ENCODE data around the gene FBXO17. TPM values are rescaled to one million over a fixed set of nuclear protein-coding genes. Genes with fewer than 3 reads are reported as not detected.

FBXO17 gene, protein sequence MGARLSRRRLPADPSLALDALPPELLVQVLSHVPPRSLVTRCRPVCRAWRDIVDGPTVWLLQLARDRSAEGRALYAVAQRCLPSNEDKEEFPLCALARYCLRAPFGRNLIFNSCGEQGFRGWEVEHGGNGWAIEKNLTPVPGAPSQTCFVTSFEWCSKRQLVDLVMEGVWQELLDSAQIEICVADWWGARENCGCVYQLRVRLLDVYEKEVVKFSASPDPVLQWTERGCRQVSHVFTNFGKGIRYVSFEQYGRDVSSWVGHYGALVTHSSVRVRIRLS
- total RNA-seq, result 10 to 100 TPM; 29.6 to 31.7 TPM

DNA sequence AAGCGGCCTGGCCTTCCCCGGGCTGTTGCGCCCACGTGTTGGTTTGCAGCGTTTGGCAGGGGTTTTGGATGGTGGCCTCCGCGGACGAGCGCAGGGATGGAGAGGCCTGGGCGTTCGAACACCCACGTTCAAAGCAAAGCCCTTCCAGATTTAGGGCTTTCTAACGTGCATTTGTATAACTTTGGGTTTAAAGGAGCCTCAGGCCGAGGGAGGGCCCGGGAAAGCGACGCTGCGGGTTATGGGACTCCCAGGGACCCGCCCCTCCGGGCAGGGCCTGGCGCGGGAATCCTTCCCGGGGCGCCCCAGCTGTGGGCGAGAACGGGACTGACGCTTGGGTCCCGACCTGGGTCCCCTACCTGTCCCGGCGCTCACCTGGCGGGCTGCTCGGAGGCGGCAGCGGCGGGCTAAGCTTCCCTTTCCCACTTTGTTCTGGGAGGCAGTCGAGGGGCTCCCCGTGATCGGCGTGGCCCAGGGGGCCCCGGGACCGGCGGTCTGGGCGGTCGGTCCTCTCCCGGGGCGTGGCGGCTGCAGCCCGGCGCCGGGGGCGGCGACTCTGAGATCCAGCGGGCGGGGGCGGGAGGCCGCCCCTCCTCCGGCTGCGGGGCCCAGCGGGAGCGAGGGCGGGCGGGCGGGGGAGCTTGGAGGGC lies at the start of gene FBXO17:
Gene FBXO17 (minus strand): TSS at position 529 of the 647 bp plus-strand sequence. CDS start 25,423 bp downstream, outside the sequence.
- H3K27ac ChIP-seq, result peak within 1 kb of the TSS; percentile 84 to 91
- ATAC-seq (ENCODE audit: insufficient number of reproducible peaks, low FRiP score, low read depth) (no peak), DNase-seq (ENCODE audit: low spot score) (no peak)
- H3K9me3 ChIP-seq, result no peaks in the 10 kb centered on the region
- H3K4me3 ChIP-seq, result peak within 1 kb of the TSS; percentile 82
- H3K36me3 ChIP-seq, result no peaks in the 10 kb centered on the region
- H3K27me3 ChIP-seq (replicated peaks; ENCODE audit: insufficient read depth), result no peaks in the 10 kb centered on the region
- TF ChIP-seq, protein P1, sequence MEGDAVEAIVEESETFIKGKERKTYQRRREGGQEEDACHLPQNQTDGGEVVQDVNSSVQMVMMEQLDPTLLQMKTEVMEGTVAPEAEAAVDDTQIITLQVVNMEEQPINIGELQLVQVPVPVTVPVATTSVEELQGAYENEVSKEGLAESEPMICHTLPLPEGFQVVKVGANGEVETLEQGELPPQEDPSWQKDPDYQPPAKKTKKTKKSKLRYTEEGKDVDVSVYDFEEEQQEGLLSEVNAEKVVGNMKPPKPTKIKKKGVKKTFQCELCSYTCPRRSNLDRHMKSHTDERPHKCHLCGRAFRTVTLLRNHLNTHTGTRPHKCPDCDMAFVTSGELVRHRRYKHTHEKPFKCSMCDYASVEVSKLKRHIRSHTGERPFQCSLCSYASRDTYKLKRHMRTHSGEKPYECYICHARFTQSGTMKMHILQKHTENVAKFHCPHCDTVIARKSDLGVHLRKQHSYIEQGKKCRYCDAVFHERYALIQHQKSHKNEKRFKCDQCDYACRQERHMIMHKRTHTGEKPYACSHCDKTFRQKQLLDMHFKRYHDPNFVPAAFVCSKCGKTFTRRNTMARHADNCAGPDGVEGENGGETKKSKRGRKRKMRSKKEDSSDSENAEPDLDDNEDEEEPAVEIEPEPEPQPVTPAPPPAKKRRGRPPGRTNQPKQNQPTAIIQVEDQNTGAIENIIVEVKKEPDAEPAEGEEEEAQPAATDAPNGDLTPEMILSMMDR (IDR thresholded peaks at IDR 0.05), result no peak
- H3K4me1 ChIP-seq (ENCODE audit: control insufficient read depth in 1 of 2, low read depth in 2 of 2), result peaks cover 7 to 20% of the 10 kb centered on the region in 2 donors

DNA sequence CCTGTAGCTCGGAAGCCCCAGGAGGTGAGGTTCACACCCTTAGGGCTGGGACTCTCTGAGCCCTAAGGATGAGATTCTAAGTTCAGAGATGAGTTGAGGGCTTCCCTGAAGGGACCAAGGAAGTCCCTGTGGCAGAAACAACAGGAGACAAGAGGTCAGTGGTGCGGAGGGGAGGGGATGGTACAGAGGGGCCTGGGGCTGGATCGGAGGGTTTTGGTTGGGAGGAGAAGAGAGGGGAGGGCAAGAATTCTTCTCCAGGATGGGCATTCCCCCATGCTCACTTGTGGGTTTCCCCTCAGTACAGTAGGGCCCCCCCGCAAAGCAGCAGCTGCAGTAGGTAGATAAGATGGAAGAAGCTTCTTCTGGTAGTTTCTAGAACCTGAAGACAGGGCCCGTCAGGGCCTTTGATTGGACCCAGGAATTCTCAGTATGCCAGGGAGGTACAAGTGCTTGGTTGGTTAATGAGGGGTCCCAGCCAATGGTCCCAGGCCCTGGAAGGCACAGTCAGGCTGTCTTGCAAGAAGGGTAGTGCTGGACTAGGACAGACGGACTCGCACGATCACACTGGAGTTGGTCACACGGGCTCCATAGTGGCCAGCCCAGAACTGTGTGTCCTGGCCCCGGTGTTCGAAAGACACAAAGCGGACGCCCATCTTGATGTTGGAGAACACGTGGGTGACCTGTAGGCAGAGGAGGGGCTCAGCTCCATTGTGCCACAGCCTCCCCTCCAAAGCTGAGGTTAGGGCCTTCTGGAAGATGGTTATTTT lies 49.5 kb upstream of the FBXO17 start:
- H3K36me3 ChIP-seq, result peaks cover 10% of the 10 kb centered on the region
- TF ChIP-seq, protein P1 (IDR thresholded peaks at IDR 0.05), result no peak
- no peaks in the 10 kb centered on the region for H3K4me1 ChIP-seq (ENCODE audit: control insufficient read depth in 1 of 2, low read depth in 2 of 2)
- H3K27me3 ChIP-seq (replicated peaks; ENCODE audit: insufficient read depth), result no peaks in the 10 kb centered on the region
- no peak overlapping the region for H3K4me3 ChIP-seq
- H3K27ac ChIP-seq, result no peak overlapping the region
- DNase-seq (ENCODE audit: low spot score) (no peak), ATAC-seq (ENCODE audit: insufficient number of reproducible peaks, low FRiP score, low read depth) (no peak)
- no peaks in the 10 kb centered on the region for H3K9me3 ChIP-seq

GRCh38 chr19:39021063-39021462 lies 45.5 kb upstream of the FBXO17 start:
- Histone ChIP-seq H3K27me3 (replicated peaks; ENCODE audit: insufficient read depth) (no peaks in the 10 kb centered on the region), H3K9me3 (no peaks in the 10 kb centered on the region), H3K4me1 (ENCODE audit: control insufficient read depth in 1 of 2, low read depth in 2 of 2) (no peaks in the 10 kb centered on the region), H3K4me3 (no peak overlapping the region), H3K36me3 (no peaks in the 10 kb centered on the region), H3K27ac (no peak overlapping the region)
- no peak for DNase-seq (ENCODE audit: low spot score)
- no peak for ATAC-seq (ENCODE audit: insufficient number of reproducible peaks, low FRiP score, low read depth)
- TF ChIP-seq, protein P1 (IDR thresholded peaks at IDR 0.05), result no peak

DNA sequence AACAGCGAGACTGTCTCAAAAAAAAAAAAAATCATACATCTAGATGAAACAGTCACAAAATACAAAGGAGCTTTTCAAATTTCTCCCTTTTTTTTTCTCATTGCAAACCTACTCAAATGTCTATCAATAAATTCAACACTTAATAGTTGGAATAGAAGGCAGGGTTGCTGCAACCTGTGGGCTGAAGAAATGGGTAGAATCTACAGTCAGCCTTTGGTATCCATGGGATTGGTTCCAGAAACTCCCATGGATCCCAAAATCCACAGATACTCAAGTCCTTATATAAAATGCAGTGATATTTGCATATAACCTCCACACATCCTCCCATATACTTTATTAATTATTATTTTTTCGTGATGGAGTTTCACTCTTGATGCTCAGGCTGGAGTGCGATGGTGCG lies 42.1 kb upstream of the FBXO17 start:
- no peak overlapping the region for H3K27ac ChIP-seq
- no peaks in the 10 kb centered on the region for H3K36me3 ChIP-seq
- H3K27me3 ChIP-seq (replicated peaks; ENCODE audit: insufficient read depth), result no peaks in the 10 kb centered on the region
- TF ChIP-seq, protein P1 (IDR thresholded peaks at IDR 0.05), result no peak
- no peak overlapping the region for H3K4me3 ChIP-seq
- no peaks in the 10 kb centered on the region for H3K9me3 ChIP-seq
- no peaks in the 10 kb centered on the region for H3K4me1 ChIP-seq (ENCODE audit: control insufficient read depth in 1 of 2, low read depth in 2 of 2)
- DNase-seq (ENCODE audit: low spot score) (no peak), ATAC-seq (ENCODE audit: insufficient number of reproducible peaks, low FRiP score, low read depth) (no peak)

GRCh38 chr19:39017026-39017425 lies 41.5 kb upstream of the FBXO17 start:
- TF ChIP-seq, protein P1 (IDR thresholded peaks at IDR 0.05), result no peak
- ATAC-seq (ENCODE audit: insufficient number of reproducible peaks, low FRiP score, low read depth), result no peak
- H3K27ac ChIP-seq, result no peak overlapping the region

More at GRCh38 chr19:39017026-39017425, 41.5 kb upstream of the FBXO17 start:
- Histone ChIP-seq H3K27me3 (replicated peaks; ENCODE audit: insufficient read depth) (no peaks in the 10 kb centered on the region), H3K4me1 (ENCODE audit: control insufficient read depth in 1 of 2, low read depth in 2 of 2) (no peaks in the 10 kb centered on the region), H3K4me3 (no peak overlapping the region), H3K9me3 (no peaks in the 10 kb centered on the region), H3K36me3 (no peaks in the 10 kb centered on the region)
- DNase-seq (ENCODE audit: low spot score), result no peak

Data from thoracic aorta (tissue), 2 donors.